Activated naive CD8-positive, alpha-beta T cell treated with anti-CD3 and anti-CD28 coated beads, Interleukin-2, amount 10 ng/mL, durations not matched to agents 7 days and 5 days (primary cell): ENCODE measurements around the gene FAM118B. TPM values are rescaled to one million over a fixed set of nuclear protein-coding genes. Genes with fewer than 3 reads are reported as not detected.

ENCODE experiments used
- ATAC-seq: fragments of 150-1000 bp; cut with Tn5 transposase; one replicate; pipeline ENCODE4 v1.10.0; 2021; ENCODE audit warnings: low read depth, moderate library complexity
- POLR2A ChIA-PET: fragments of 350-600 bp; sonication (Branson Sonifier 250); formaldehyde crosslinking; loops from one replicate; lab custom pipeline; 2021; ENCODE audit warnings: antibody characterized with exemption; lab: Charles Lee
- DNase-seq: peaks from one replicate; pipeline ENCODE4 v3.0.0; 2021
- H3K27ac Mint-ChIP-seq: one replicate; pipeline ENCODE4 v1.8.0; 2022; ENCODE audit warnings: mild to moderate bottlenecking, mixed read lengths
- H3K27me3 Mint-ChIP-seq: one replicate; pipeline ENCODE4 v1.8.0; 2022; ENCODE audit warnings: mild to moderate bottlenecking, moderate library complexity, mixed read lengths
- H3K36me3 Mint-ChIP-seq: one replicate; pipeline ENCODE4 v1.8.0; 2021; ENCODE audit warnings: mild to moderate bottlenecking, mixed read lengths
- H3K4me1 Mint-ChIP-seq: one replicate; pipeline ENCODE4 v1.8.0; 2021; ENCODE audit warnings: mixed read lengths
- H3K4me3 Mint-ChIP-seq: one replicate; pipeline ENCODE4 v1.8.0; 2022; ENCODE audit warnings: mild to moderate bottlenecking, moderate library complexity, mixed read lengths
- H3K9me3 Mint-ChIP-seq: one replicate; pipeline ENCODE4 v1.8.0; 2021; ENCODE audit warnings: mixed read lengths
- total RNA-seq, 2 experiments: library from RNA; stranded (reverse); gene quantifications; one replicate each; pipeline ENCODE4 v1.2.3, GENCODE V29; 2021

Gene FAM118B
- total RNA-seq, 2 experiments from 2014 or later = 10.1 to 12.2 TPM

DNA sequence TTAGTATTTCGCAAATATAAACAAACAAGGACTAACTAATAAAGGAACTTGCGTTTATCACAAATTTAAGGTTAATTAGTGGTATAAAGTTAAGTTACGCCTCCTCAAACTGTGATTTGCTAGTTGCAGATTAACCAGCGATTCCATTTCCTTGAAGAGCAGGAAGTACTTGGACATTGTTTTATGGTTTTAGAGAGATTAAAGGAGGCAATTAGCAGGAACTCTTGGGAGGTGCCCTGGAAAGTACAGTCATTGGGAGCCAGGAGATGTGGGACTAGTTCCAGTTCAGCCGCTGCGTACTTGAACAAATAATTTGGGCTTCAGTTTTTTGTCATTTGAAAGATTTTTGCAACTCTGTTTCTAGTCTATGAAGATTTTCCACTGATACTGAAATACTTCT is 3.3 kb downstream of the FAM118B start:
- no peak for DNase-seq
- H3K36me3 Mint-ChIP-seq = peaks cover 2% of the 10 kb centered on the region
- POLR2A ChIA-PET = no interaction called here
- H3K4me1 Mint-ChIP-seq = peaks cover 29% of the 10 kb centered on the region
- H3K9me3 Mint-ChIP-seq = no peaks in the 10 kb centered on the region
- no peaks in the 10 kb centered on the region for H3K27me3 Mint-ChIP-seq
- no peak overlapping the region for H3K27ac Mint-ChIP-seq
- no peak overlapping the region for H3K4me3 Mint-ChIP-seq
- no peak for ATAC-seq

DNA sequence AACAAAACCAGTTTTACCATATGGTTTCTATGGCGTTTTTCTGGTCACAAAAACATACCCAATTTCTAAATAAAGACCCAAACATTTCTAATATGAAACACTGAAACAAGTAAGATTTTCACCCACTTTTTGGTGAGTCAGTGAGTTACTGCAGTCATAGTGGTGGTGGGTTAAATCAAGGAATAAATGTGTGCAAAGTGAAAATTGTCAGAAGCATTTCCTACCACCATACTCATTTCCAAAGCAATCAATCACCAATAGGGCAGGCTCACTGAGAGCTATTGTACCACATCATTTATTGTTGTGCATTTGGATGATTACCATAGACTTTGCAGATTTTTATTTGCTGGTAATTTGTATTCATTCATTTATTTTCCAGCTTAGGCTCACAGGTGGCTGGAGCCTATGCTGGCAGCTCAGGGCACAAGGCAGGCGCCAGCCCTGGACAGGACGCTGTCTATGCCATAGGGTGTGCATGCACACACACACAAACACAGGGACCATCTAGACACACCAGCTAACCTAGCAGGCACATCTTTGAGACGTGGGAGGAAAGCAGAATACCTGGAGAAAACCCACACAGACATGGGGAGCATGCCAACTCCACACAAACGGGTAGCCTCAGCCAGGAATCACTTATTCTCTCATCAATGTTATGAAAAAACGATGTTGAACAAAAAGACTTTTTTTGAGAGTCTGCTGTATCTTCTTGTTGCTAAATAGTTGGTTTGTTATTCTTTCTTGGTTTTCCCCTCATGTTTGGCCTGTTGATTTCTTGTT is 5.1 kb downstream of the FAM118B start:
- Mint-ChIP-seq H3K36me3 (peaks cover 2% of the 10 kb centered on the region), H3K27ac (no peak overlapping the region), H3K9me3 (no peaks in the 10 kb centered on the region), H3K27me3 (no peaks in the 10 kb centered on the region), H3K4me3 (no peak overlapping the region), H3K4me1 (peaks cover 19% of the 10 kb centered on the region)
- no peak for DNase-seq
- ATAC-seq = no peak
- POLR2A ChIA-PET = no interaction called here

DNA sequence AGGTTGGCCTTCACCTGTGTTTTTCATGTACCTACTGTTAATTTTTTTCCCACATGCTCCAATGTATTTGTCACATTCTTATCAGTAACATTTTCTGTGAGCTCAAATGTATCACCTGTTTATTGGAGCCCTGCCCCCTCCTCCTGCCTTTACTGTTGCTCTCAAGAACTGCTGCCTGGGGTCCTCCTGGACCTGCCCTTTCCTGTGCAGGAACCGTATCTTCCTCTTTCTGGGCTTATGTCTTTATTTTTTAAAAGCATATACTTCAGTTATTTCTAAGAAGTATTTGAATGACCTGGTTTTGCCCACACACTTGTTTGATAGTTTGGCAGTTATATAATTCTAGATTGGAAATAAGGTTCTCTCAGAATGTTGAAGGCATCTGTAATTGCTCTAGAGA is 5.9 kb downstream of the FAM118B start:
- no peak overlapping the region for H3K27ac Mint-ChIP-seq
- DNase-seq (no peak), ATAC-seq (no peak)
- peaks cover 2% of the 10 kb centered on the region for H3K36me3 Mint-ChIP-seq
- no peaks in the 10 kb centered on the region for H3K27me3 Mint-ChIP-seq
- no peak overlapping the region for H3K4me3 Mint-ChIP-seq
- peaks cover 13% of the 10 kb centered on the region for H3K4me1 Mint-ChIP-seq
- POLR2A ChIA-PET = no interaction called here
- H3K9me3 Mint-ChIP-seq = no peaks in the 10 kb centered on the region

DNA sequence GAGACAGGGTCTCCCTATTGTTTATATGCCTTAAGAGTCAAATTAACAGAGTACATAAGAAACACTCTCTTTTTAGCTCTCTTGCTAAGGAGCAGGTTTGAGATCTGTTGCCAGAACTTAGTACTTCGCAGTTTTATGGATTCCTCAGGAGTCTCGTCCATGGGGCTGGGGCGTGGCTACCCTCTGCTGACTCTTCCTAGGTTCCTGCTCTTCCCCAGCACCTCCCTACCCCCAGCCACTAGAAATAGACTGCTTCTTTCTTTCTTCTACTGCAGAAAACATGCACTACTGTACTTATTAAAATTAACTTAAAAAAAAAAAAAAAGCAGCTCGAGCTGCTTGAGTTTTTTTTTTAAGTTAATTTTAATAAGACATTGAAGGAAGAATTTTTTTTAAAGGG is 8.0 kb downstream of the FAM118B start:
- H3K9me3 Mint-ChIP-seq = peaks cover 2% of the 10 kb centered on the region
- DNase-seq = no peak
- ATAC-seq = no peak
- POLR2A ChIA-PET = interaction anchor here (1.0 kb wide), 1 partner anchor 50 kb away, joined by 3 read pairs; the partner anchor contains the start of gene FOXRED1
- peaks cover 4% of the 10 kb centered on the region for H3K36me3 Mint-ChIP-seq
- H3K27ac Mint-ChIP-seq = no peak overlapping the region
- H3K4me3 Mint-ChIP-seq = no peak overlapping the region
- H3K27me3 Mint-ChIP-seq = no peaks in the 10 kb centered on the region
- H3K4me1 Mint-ChIP-seq = peaks cover 7% of the 10 kb centered on the region

DNA sequence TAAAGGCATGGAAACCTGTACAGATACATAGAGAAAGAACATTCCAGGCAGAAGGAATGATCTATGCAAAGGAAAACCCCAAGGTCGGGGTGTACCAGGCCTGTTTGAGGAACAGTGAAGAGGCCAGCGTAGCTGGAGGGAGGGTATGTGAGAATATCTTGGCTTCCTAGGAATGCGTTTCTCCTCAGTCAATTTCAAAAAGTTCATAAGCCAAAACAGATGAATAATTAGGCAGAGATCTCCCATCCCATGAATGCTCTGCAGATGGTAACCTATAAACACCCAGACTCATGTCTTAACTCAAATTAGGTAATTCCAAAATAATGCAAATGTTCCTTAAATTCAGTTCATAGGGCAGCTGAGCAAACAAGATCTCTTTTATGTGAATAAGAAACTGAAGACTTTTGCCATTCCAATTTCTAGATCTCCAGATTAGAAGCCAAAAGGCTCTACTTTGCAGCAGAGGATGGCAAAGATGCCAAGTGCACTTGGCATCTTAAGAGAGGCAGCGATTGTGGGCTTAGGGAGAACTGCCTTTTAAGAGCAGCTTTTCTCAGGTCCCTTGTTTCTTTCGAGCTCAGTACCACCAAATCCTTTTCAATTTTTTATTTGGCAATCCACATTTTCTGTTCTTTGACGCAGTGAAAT is 13.2 kb downstream of the FAM118B start:
- H3K27ac Mint-ChIP-seq = no peak overlapping the region
- H3K27me3 Mint-ChIP-seq = no peaks in the 10 kb centered on the region
- H3K4me1 Mint-ChIP-seq = peaks cover 5% of the 10 kb centered on the region
- no peak for ATAC-seq
- no peak overlapping the region for H3K4me3 Mint-ChIP-seq
- peaks cover 6% of the 10 kb centered on the region for H3K36me3 Mint-ChIP-seq
- DNase-seq = no peak
- H3K9me3 Mint-ChIP-seq = peaks cover 2% of the 10 kb centered on the region
- POLR2A ChIA-PET = no interaction called here

DNA sequence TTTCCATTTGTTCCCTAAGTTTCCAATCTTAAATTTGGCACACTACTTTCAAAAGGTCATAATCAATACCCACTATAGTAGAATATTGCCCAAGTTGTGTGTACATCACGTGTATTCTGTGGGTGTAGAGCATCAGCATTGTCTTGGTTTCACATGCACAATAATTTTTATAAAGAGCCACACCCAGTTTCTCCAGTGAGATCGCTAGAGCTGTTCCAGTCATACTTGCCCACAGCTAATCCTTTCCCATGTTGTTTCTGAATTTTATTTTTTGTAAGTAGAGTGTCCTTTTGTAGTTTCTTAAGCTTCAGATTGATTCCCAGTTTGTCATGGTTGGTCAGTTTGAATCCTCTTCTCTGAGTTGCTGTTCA is 13.7 kb downstream of the FAM118B start:
- DNase-seq (no peak), ATAC-seq (no peak)
- H3K36me3 Mint-ChIP-seq = peaks cover 4% of the 10 kb centered on the region
- no peaks in the 10 kb centered on the region for H3K27me3 Mint-ChIP-seq
- no peak overlapping the region for H3K27ac Mint-ChIP-seq
- H3K4me1 Mint-ChIP-seq = peaks cover 2% of the 10 kb centered on the region
- POLR2A ChIA-PET = no interaction called here
- no peak overlapping the region for H3K4me3 Mint-ChIP-seq
- H3K9me3 Mint-ChIP-seq = peaks cover 2% of the 10 kb centered on the region

DNA sequence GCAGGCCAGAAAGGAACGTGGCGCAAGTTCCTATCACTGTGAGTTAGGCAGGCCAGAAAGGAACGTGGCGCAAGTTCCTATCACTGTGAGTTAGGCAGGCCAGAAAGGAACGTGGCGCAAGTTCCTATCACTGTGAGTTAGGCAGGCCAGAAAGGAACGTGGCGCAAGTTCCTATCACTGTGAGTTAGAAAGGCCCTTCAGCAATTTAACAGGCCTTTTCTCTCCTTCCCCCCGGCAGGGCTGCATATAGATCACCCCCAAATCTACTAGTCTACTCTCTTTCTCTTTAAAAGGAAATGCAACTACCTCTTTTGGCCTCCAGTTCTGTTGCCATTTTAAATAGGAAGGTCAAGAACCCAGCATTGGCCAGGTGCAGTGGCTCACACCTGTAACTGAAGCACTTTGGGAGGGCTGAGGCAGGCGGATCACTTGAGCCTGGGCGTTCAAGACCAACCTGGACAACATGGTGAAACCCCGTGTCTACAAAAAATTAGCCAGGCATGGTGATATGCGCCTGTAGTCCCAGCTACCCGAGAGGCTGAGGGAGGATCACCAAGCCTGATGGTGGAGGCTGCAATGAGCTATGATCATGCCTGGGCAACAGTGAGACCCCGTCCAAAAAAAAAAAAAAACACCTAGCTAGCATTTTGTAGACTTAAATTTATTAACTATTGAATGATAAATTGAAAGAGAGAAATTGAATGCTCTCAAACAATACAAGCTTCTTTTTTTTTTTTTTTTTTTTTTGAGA is 14.9 kb downstream of the FAM118B start:
- POLR2A ChIA-PET = interaction anchor here (0.6 to 0.9 kb wide), 2 partner anchors 15 to 218 kb away, joined by 3 read pairs; partner anchors contain the start of genes FAM118B and RPUSD4
- no peak overlapping the region for H3K4me3 Mint-ChIP-seq
- peaks cover 2% of the 10 kb centered on the region for H3K9me3 Mint-ChIP-seq
- DNase-seq (no peak), ATAC-seq (no peak)
- peaks cover 2% of the 10 kb centered on the region for H3K4me1 Mint-ChIP-seq
- peaks cover 4% of the 10 kb centered on the region for H3K36me3 Mint-ChIP-seq
- no peaks in the 10 kb centered on the region for H3K27me3 Mint-ChIP-seq
- no peak overlapping the region for H3K27ac Mint-ChIP-seq

DNA sequence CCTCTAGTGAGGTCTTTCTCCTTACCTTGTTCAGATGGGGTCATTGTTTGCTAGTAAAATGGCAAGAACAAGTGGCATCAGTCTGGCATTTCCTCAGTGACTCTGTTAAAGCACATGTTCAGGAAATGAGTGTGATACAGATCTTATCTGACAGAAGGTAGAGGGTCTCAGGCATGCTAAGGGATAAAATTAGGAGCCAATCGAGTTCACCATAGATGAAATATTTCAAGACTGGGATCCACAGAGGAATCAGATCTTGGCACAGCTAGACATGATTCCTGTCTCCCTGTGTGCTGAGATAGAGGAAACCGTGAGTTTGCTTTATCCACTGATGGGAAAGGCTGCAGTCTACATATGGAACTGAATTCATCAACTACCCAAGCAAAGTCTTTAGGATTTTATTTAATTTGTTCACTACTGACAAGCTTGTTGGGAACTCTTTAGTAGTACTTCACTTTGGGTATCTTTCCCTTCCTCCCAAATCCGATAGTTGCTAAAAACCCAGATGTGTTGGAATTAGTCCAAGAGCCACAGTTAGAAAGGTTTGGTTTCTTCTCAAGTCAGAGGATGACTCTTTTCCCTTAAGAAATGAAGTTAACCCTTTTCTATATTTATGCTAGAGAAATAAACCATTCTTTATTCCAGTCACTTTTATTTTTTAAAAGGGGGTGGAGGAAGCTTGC is 18.4 kb downstream of the FAM118B start:
- no peaks in the 10 kb centered on the region for H3K4me1 Mint-ChIP-seq
- H3K4me3 Mint-ChIP-seq = no peak overlapping the region
- ATAC-seq (no peak), DNase-seq (no peak)
- POLR2A ChIA-PET = no interaction called here
- H3K27me3 Mint-ChIP-seq = no peaks in the 10 kb centered on the region
- no peaks in the 10 kb centered on the region for H3K9me3 Mint-ChIP-seq
- H3K27ac Mint-ChIP-seq = no peak overlapping the region
- H3K36me3 Mint-ChIP-seq = peaks cover 1% of the 10 kb centered on the region

DNA sequence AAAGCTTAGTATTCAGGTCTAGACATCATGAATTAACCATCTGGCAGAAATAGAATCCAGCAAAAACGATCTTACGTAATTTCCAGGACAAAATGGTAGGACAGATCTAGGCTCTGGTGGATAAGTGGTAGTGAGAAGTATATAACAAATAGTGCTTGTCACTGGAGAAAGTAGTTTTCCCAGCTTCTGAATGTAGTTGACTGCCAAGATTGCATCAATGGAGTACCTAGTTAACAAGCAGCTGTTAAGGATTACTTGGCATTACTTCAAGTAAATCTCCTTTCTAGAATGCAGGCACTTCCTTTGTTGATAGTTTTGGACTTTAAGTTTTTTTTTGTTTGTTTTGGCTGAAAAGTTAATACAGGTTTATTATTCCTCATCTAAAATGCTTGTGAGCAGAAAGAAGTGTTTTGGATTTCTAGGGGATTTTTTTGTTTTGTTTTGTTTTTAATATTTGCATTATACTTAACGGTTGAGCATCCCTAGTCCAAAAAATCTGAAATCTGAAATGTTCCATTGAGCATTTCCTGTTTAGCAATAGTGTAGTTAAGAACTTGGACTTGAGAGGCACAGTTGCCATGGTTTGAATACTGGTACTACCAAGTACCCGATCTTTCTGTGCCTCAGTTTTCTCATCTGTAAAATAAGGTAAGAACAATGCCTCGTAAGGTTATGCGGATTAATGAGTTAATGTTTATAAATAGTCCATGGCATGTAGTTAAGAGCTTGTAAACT is 20.3 kb downstream of the FAM118B start:
- no peaks in the 10 kb centered on the region for H3K9me3 Mint-ChIP-seq
- peaks cover 8% of the 10 kb centered on the region for H3K36me3 Mint-ChIP-seq
- H3K4me1 Mint-ChIP-seq = no peaks in the 10 kb centered on the region
- H3K27ac Mint-ChIP-seq = no peak overlapping the region
- POLR2A ChIA-PET = no interaction called here
- ATAC-seq = no peak
- H3K4me3 Mint-ChIP-seq = no peak overlapping the region
- H3K27me3 Mint-ChIP-seq = no peaks in the 10 kb centered on the region
- DNase-seq = no peak

DNA sequence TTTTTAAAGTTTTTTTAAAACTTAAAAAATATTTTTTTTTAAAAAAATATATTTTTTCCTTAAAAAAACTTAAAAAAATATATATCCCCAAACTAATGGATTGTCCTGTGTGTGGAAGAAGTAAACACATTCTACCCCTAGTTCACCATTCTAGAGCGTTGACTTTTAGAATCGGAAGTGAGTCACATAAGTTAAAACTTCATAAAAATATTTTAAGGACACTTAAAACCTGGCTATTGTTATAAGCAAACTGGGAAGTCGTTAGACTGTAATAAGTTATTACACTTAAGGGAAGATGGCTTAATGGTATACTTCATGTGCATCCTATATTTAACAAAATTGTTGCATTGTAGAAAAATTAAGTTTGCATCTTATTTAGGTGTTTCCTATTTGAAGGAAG is 21.1 kb downstream of the FAM118B start:
- Mint-ChIP-seq H3K4me3 (no peak overlapping the region), H3K9me3 (no peaks in the 10 kb centered on the region), H3K36me3 (peaks cover 8% of the 10 kb centered on the region), H3K4me1 (no peaks in the 10 kb centered on the region), H3K27me3 (no peaks in the 10 kb centered on the region), H3K27ac (no peak overlapping the region)
- no peak for ATAC-seq
- DNase-seq = no peak
- POLR2A ChIA-PET = no interaction called here

DNA sequence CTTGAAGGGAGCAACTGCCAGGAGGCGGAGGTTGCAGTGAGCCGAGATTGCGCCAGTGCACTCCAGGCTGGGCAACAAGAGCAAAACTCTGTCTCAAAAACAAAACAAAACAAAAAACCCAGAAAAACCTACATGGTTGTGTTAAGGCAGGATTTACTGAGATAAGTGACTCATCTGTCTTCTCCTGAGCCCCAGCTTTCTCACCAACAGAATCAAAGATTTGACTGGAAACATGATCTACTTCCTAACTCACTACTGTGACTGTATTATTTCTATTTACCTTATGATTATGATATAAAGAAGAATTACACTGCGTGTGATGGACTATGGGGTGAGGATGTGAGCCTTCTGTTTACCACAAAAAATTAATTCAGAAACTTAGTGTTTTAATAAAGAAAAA is 21.8 kb downstream of the FAM118B start:
- Mint-ChIP-seq H3K27ac (no peak overlapping the region), H3K4me3 (no peak overlapping the region), H3K9me3 (no peaks in the 10 kb centered on the region), H3K27me3 (no peaks in the 10 kb centered on the region), H3K4me1 (no peaks in the 10 kb centered on the region), H3K36me3 (peaks cover 8% of the 10 kb centered on the region)
- ATAC-seq (no peak), DNase-seq (no peak)
- POLR2A ChIA-PET = no interaction called here

DNA sequence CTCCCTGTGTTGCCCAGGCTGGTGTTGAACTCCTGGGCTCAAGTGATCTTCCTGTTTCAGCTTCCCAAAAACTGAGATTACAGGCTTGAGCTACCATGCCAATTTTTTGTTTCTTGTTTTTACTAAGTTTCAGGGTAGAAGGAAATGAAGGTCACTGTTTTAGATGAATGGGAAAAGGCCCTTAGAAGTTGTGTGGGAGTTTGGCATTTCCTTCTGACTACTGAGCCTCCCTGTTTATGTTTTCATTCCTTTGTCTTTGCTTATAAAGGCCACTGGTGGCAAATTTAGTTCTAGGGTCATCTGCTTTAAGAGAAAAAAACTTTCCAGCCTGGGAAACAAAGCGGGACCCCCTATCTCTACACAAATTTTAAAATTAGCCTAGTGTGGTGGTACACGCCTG is 35.1 kb downstream of the FAM118B start:
- ATAC-seq = no peak
- Mint-ChIP-seq H3K9me3 (no peaks in the 10 kb centered on the region), H3K27me3 (no peaks in the 10 kb centered on the region), H3K36me3 (peaks cover 6% of the 10 kb centered on the region), H3K27ac (no peak overlapping the region), H3K4me1 (no peaks in the 10 kb centered on the region), H3K4me3 (no peak overlapping the region)
- DNase-seq = no peak
- POLR2A ChIA-PET = no interaction called here

DNA sequence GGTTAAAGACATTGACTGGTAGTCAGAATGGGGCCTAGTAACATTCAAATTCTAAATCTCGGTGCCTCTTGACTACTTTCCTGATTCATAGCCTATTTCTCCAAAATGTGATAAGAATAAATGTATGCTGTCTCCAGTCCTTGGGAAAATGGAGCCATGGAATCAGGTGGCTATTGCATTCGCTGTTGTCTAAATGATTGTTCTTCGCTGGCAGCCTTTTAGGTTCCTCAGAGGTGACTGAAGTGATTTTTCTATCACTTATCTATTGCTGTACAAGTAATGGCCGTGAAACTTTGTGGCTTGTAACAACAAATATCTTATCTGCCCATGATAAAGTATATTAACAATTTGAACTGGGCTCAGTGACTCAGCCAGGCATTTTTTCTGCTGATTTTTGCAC is 41.7 kb downstream of the FAM118B start:
- Mint-ChIP-seq H3K9me3 (no peaks in the 10 kb centered on the region), H3K4me1 (no peaks in the 10 kb centered on the region), H3K27ac (no peak overlapping the region), H3K4me3 (no peak overlapping the region), H3K27me3 (no peaks in the 10 kb centered on the region), H3K36me3 (peaks cover 3% of the 10 kb centered on the region)
- ATAC-seq (no peak), DNase-seq (no peak)
- POLR2A ChIA-PET = no interaction called here
